RWPE2 (cell line): ENCODE results near the gene CCL17.

Experiments used
- ATAC-seq: fragments of 200-7000 bp; cut with Tn5 transposase; 3 replicates; pipeline ENCODE4 v1.9.1; 2021; ENCODE audit warnings: low read depth
- DNase-seq: peaks from one replicate; pipeline ENCODE4 v3.0.0-alpha.2; 2020; ENCODE audit warnings: low spot score
- H3K27ac ChIP-seq: fragments of 450-650 bp; 2 replicates; pipeline ENCODE4 v1.5.1; 2017; ENCODE audit warnings: mild to moderate bottlenecking; ENCODE audit not compliant: poor library complexity, severe bottlenecking
- H3K27me3 ChIP-seq: fragments of 250-450 bp; sonication (Bioruptor Pico); 2 replicates; pipeline ENCODE4 v1.5.1; 2021; ENCODE audit warnings: mild to moderate bottlenecking, moderate library complexity; ENCODE audit not compliant: insufficient read depth, poor library complexity, severe bottlenecking
- H3K36me3 ChIP-seq: fragments of 250-450 bp; sonication (Bioruptor Pico); 2 replicates; pipeline ENCODE4 v1.5.1; 2020; ENCODE audit warnings: low read depth, mild to moderate bottlenecking, moderate library complexity
- H3K4me1 ChIP-seq: fragments of 250-450 bp; sonication (Bioruptor Pico); 2 replicates; pipeline ENCODE4 v1.5.1; 2021; ENCODE audit warnings: mild to moderate bottlenecking, moderate library complexity; ENCODE audit not compliant: insufficient read depth, poor library complexity, severe bottlenecking
- H3K4me3 ChIP-seq: fragments of 250-450 bp; sonication (Bioruptor Pico); 2 replicates; pipeline ENCODE4 v1.5.1; 2021; ENCODE audit warnings: mild to moderate bottlenecking, moderate library complexity; ENCODE audit not compliant: severe bottlenecking
- H3K9me3 ChIP-seq: fragments of 250-450 bp; sonication (Bioruptor Pico); 2 replicates; pipeline ENCODE4 v1.5.1; 2021; ENCODE audit warnings: mild to moderate bottlenecking, moderate library complexity; ENCODE audit not compliant: severe bottlenecking
- CTCF ChIP-seq: fragments of 450-650 bp; IDR thresholded peaks from one replicate; pipeline ENCODE4 v1.5.1; 2017; ENCODE audit warnings: mild to moderate bottlenecking, moderate library complexity; ENCODE audit not compliant: poor library complexity, severe bottlenecking

CCL17 gene

GRCh38 chr16:57422026-57422944, 17.7 kb downstream of the CCL17 start:
- Histone ChIP-seq H3K27me3 (no peaks in the 10 kb centered on the region), H3K36me3 (peaks cover 3% of the 10 kb centered on the region; the same call in 1 of the 2 replicates), H3K9me3 (no peaks in the 10 kb centered on the region), H3K27ac (no peak overlapping the region), H3K4me1 (peaks cover 9% of the 10 kb centered on the region), H3K4me3 (no peak overlapping the region)
- DNase-seq (no peak), ATAC-seq (peak; percentile 62)
- TF ChIP-seq CTCF = peak; percentile 81

GRCh38 chr16:57423152-57423551, 18.6 kb downstream of the CCL17 start:
- Histone ChIP-seq H3K9me3 (no peaks in the 10 kb centered on the region), H3K4me3 (no peak overlapping the region), H3K27ac (no peak overlapping the region), H3K36me3 (peaks cover 10% of the 10 kb centered on the region), H3K4me1 (peaks cover 4% of the 10 kb centered on the region), H3K27me3 (no peaks in the 10 kb centered on the region)
- no peak for ATAC-seq
- TF ChIP-seq CTCF = no peak
- no peak for DNase-seq

- no peak for TF ChIP-seq CTCF
- H3K4me3 ChIP-seq = no peak overlapping the region
These were observed 20.0 kb downstream of the CCL17 start for GRCh38 chr16:57424583-57424982.

GRCh38 chr16:57426356-57426755, 21.8 kb downstream of the CCL17 start:
- peaks cover 35% of the 10 kb centered on the region for H3K36me3 ChIP-seq
- H3K4me1 ChIP-seq = no peaks in the 10 kb centered on the region
- no peak for TF ChIP-seq CTCF

More at GRCh38 chr16:57424583-57424982, 20.0 kb downstream of the CCL17 start:
- ATAC-seq (no peak), DNase-seq (no peak)
- peaks cover 19% of the 10 kb centered on the region for H3K36me3 ChIP-seq
- no peak overlapping the region for H3K27ac ChIP-seq
- H3K27me3 ChIP-seq = no peaks in the 10 kb centered on the region
- H3K9me3 ChIP-seq = no peaks in the 10 kb centered on the region
- no peaks in the 10 kb centered on the region for H3K4me1 ChIP-seq

GRCh38 chr16:57427307-57427706, 22.7 kb downstream of the CCL17 start:
- DNase-seq (no peak), ATAC-seq (no peak)
- H3K4me1 ChIP-seq = no peaks in the 10 kb centered on the region
- no peak overlapping the region for H3K4me3 ChIP-seq
- no peaks in the 10 kb centered on the region for H3K9me3 ChIP-seq
- H3K27ac ChIP-seq = no peak overlapping the region
- H3K27me3 ChIP-seq = no peaks in the 10 kb centered on the region
- no peak for TF ChIP-seq CTCF
- H3K36me3 ChIP-seq = peaks cover 44% of the 10 kb centered on the region

More at GRCh38 chr16:57426356-57426755, 21.8 kb downstream of the CCL17 start:
- Histone ChIP-seq H3K27me3 (no peaks in the 10 kb centered on the region), H3K27ac (no peak overlapping the region), H3K4me3 (no peak overlapping the region), H3K9me3 (no peaks in the 10 kb centered on the region)
- ATAC-seq = no peak
- no peak for DNase-seq
